HG02938 (cell line): ENCODE measurements around the gene ZCCHC10.
"Not testable (repeated sequence)": the region's sequence is repeated elsewhere in the genome, so short reads cannot be mapped to it uniquely, and the experiment has no call there.

Source experiments
- ATAC-seq: cut with Tn5 transposase; IDR thresholded peaks from one replicate; pipeline ENCODE4 v1.9.1; 2021; ENCODE audit warnings: mild to moderate bottlenecking, moderate library complexity; ENCODE audit not compliant: unreplicated experiment

Gene ZCCHC10

GRCh38 chr5:133046560-133046959, 20.2 kb upstream of the ZCCHC10 start:
- ATAC-seq, result not testable (repeated sequence)

- ATAC-seq, result no peak
Measured at GRCh38 chr5:133041910-133042309, 15.6 kb upstream of the ZCCHC10 start.

- no peak for ATAC-seq
Measured at GRCh38 chr5:133041157-133041784, 14.9 kb upstream of the ZCCHC10 start.

- ATAC-seq, result not testable (repeated sequence)
Measured at GRCh38 chr5:133036677-133037076, 10.3 kb upstream of the ZCCHC10 start.

- ATAC-seq, result no peak
Measured at GRCh38 chr5:133035224-133035623, 8.9 kb upstream of the ZCCHC10 start.

GRCh38 chr5:133034064-133034463, 7.7 kb upstream of the ZCCHC10 start:
- no peak for ATAC-seq

GRCh38 chr5:133032852-133033742, 6.7 kb upstream of the ZCCHC10 start:
- no peak for ATAC-seq

- no peak for ATAC-seq
Measured at GRCh38 chr5:133030343-133031005, 4.1 kb upstream of the ZCCHC10 start.

GRCh38 chr5:133029416-133029815, 3.1 kb upstream of the ZCCHC10 start:
- no peak for ATAC-seq

GRCh38 chr5:133026664-133027153, 360 bp upstream of the ZCCHC10 start:
- no peak for ATAC-seq

GRCh38 chr5:133019471-133019870, 6.9 kb downstream of the ZCCHC10 start:
- not testable (repeated sequence) for ATAC-seq

GRCh38 chr5:133017964-133018363, 8.4 kb downstream of the ZCCHC10 start:
- ATAC-seq, result no peak

GRCh38 chr5:133015466-133015865, 10.9 kb downstream of the ZCCHC10 start:
- no peak for ATAC-seq

- not testable (repeated sequence) for ATAC-seq
Measured at GRCh38 chr5:133008455-133008854, 17.9 kb downstream of the ZCCHC10 start.

- ATAC-seq, result no peak
Measured at GRCh38 chr5:133006653-133007052, 19.7 kb downstream of the ZCCHC10 start.

- ATAC-seq, result no peak
Measured at GRCh38 chr5:132999246-132999645, 27.1 kb downstream of the ZCCHC10 start.

GRCh38 chr5:132998556-132998955, 27.8 kb downstream of the ZCCHC10 start:
- ATAC-seq, result no peak

GRCh38 chr5:132996307-132996706, 30.0 kb downstream of the ZCCHC10 start:
- ATAC-seq, result no peak

- no peak for ATAC-seq
Measured at GRCh38 chr5:132987531-132988408, 38.6 kb downstream of the ZCCHC10 start.

GRCh38 chr5:132982971-132983370, 43.4 kb downstream of the ZCCHC10 start:
- not testable (repeated sequence) for ATAC-seq
